GM18951 (cell line): ENCODE results near the gene VPS9D1.
A peak's percentile ranks its signal among the peaks of the same experiment; 100 is the strongest.

Source experiments
- POLR2A ChIP-seq: IDR thresholded peaks from 4 replicates; pipeline ENCODE4 v1.6.1; 2011; ENCODE audit warnings: mild to moderate bottlenecking; ENCODE audit not compliant: insufficient read length, insufficient read depth; ENCODE audit errors: extremely low read depth
- in situ Hi-C: fragments of 300-500 bp; cut with MboI; formaldehyde crosslinking; loops from one replicate; pipeline ENCODE4 v1.12.0; 2022; ENCODE audit warnings: low sequenced_read_pairs, mixed read lengths, inconsistent platforms; ENCODE audit not compliant: unreplicated experiment

Gene VPS9D1

GRCh38 chr16:89738538-89739317 is 18.0 kb upstream of the VPS9D1 start:
- no peak for TF ChIP-seq POLR2A

GRCh38 chr16:89738072-89738377 is 17.3 kb upstream of the VPS9D1 start:
- in situ Hi-C loops, result no loop called here
- no peak for TF ChIP-seq POLR2A

More at GRCh38 chr16:89738538-89739317, 18.0 kb upstream of the VPS9D1 start:
- in situ Hi-C loops, result no loop called here

- TF ChIP-seq POLR2A, result no peak
- in situ Hi-C loops, result no loop called here
Measured at GRCh38 chr16:89737341-89738071, 16.8 kb upstream of the VPS9D1 start.

GRCh38 chr16:89736554-89736953 is 15.9 kb upstream of the VPS9D1 start:
- in situ Hi-C loops, result no loop called here
- TF ChIP-seq POLR2A, result no peak

GRCh38 chr16:89733792-89734191 is 13.1 kb upstream of the VPS9D1 start:
- TF ChIP-seq POLR2A, result no peak
- in situ Hi-C loops, result no loop called here

- in situ Hi-C loops, result no loop called here
- TF ChIP-seq POLR2A, result peak; percentile 5
Measured at GRCh38 chr16:89733322-89733721, 12.6 kb upstream of the VPS9D1 start.

- in situ Hi-C loops, result no loop called here
- TF ChIP-seq POLR2A, result no peak
Measured at GRCh38 chr16:89732918-89733242, 12.2 kb upstream of the VPS9D1 start.

GRCh38 chr16:89732142-89732917 is 11.6 kb upstream of the VPS9D1 start:
- in situ Hi-C loops, result no loop called here
- no peak for TF ChIP-seq POLR2A

GRCh38 chr16:89730610-89731234 is 10.0 kb upstream of the VPS9D1 start:
- in situ Hi-C loops, result no loop called here
- TF ChIP-seq POLR2A, result peak; percentile 19

GRCh38 chr16:89729863-89730593 is 9.3 kb upstream of the VPS9D1 start:
- no peak for TF ChIP-seq POLR2A
- in situ Hi-C loops, result no loop called here

GRCh38 chr16:89729293-89729692 is 8.6 kb upstream of the VPS9D1 start:
- TF ChIP-seq POLR2A, result no peak
- in situ Hi-C loops, result no loop called here

GRCh38 chr16:89727406-89728120 is 6.9 kb upstream of the VPS9D1 start:
- in situ Hi-C loops, result no loop called here
- no peak for TF ChIP-seq POLR2A
